IPS-20b (cell line): ENCODE measurements around the gene TXNRD2.

Source experiments
- H3K27ac ChIP-seq: one replicate; pipeline ENCODE4 v1.5.1; 2013; ENCODE audit warnings: low read length
- H3K27me3 ChIP-seq: 2 replicates; pipeline ENCODE4 v1.6.1; 2013; ENCODE audit warnings: mild to moderate bottlenecking, low read length, inconsistent platforms; ENCODE audit not compliant: insufficient read depth
- H3K36me3 ChIP-seq: 2 replicates; pipeline ENCODE4 v1.6.1; 2013; ENCODE audit warnings: low read depth, mild to moderate bottlenecking, inconsistent platforms, low read length, moderate library complexity; ENCODE audit not compliant: insufficient read depth
- H3K4me1 ChIP-seq: 2 replicates; pipeline ENCODE4 v1.6.1; 2013; ENCODE audit warnings: mild to moderate bottlenecking, control low read depth, inconsistent platforms, low read length, moderate library complexity; ENCODE audit not compliant: insufficient read depth
- H3K4me3 ChIP-seq: 2 replicates; pipeline ENCODE4 v1.5.1; 2013; ENCODE audit warnings: mild to moderate bottlenecking, low read length, inconsistent platforms
- H3K9ac ChIP-seq: 2 replicates; pipeline ENCODE4 v1.6.1; 2013; ENCODE audit warnings: low read depth, mild to moderate bottlenecking, inconsistent platforms, low read length, moderate library complexity
- H3K9me3 ChIP-seq: 2 replicates; pipeline ENCODE4 v1.6.1; 2013; ENCODE audit warnings: mild to moderate bottlenecking, low read depth, low read length, inconsistent platforms; ENCODE audit not compliant: insufficient read depth

Gene TXNRD2

DNA sequence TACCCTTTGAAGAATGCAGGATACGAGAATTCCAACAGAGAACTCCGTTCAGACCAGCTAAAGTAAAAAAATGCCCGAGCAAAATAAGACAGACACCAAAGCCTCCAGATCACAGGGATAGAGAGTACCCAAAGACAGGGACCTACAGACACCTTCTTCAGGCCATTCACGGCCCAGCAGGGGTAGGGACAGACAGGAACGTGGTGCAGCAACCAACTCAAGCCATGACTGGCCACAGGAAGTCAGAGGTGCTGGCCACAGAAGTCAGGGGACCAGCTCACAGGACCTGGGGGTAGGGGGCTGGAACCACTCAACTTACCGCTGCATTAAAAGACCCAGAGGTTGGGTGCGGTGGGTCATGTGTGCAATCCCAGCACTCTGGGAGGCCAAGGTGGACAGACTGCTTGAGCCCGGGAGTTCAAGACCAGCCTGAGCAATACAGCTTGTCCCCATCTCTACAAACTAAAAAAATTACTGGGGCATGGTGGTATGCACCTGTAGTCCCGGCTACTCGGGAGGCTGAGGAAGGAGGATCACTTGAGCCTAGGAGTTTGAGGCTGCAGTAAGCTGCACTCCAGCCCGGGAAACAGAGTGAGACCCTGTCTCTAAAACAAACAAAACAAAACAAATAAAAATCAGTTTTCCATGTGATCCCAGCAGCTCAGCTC, 39.9 kb downstream of the TXNRD2 start:
- Histone ChIP-seq H3K9ac (no peak overlapping the region), H3K27me3 (no peaks in the 10 kb centered on the region), H3K9me3 (no peaks in the 10 kb centered on the region), H3K4me1 (peaks cover 12% of the 10 kb centered on the region; the same call in 1 of the 2 replicates), H3K27ac (no peak overlapping the region), H3K4me3 (no peak overlapping the region), H3K36me3 (no peaks in the 10 kb centered on the region)

DNA sequence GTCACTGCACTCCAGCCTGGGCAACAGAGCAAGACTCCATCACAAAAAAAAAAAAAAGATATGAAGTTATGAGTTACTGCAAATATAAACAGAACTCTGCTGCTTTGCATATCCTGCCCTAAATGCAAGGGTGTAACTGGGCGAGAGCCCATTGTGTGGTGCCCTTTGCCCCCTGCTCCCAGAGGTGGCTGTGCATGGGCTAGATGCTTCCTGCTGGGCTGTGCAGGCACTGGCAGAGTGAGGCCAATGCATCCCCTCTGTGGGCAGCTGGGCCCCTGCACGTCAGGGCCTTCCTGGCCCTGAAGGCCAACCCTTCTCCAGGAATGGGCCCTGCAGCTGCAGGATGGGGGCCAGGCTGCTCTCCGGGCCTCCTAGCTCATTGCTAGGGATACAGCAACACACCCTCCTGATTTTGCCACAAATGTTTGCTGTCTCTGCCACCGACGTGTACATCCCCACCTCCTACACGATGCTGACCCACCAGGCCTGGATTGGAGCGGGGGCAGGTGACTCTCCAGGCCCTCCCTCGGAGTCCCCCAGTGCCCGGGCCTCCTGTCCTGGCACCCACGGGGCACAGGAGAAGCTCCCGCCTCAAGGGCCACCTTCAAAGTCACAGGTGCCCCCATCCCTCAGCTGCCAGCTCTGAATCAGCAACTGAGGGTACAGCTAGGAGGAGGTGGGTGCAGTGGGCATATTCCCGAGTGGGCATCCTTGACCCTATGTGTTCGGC, 40.7 kb downstream of the TXNRD2 start:
- Histone ChIP-seq H3K4me1 (peaks cover 12% of the 10 kb centered on the region; the same call in 1 of the 2 replicates), H3K27ac (no peak overlapping the region)

DNA sequence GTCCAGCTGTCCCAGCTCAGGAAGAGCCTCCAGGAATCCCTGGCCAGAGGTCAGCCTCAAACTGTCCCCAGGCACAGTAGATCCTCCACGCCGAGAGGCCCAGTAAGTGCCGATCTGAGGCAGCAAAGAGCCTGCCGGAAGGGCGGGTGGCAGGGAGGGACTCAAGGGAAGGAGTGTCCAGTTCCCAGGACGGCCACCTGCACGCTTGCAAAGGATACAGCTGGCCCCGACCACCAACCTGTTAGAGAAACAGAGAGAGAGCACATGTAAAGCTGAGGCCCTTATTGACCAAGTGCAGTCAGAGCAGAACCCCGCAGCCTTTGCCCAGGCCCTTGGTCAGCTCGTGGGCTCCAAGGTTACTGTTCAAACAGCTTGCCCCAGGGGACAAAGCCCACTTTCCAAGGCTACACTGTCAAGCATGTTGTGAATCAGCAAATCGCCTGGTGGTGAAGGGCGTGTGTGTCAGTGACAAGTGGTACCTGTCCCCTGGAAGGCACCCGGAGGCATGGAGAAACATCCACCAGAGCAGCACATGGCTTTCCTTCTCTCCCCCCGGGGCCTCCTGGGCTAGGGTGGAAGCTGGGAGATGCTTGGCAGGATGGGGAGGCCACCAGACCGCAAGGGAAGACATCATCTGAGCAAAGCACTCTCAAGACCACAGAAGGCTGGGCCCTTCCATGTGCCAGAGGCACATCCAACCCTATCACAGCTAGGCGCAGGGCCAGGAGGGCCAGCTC, 42.6 kb downstream of the TXNRD2 start:
- no peak overlapping the region for H3K4me3 ChIP-seq
- peaks cover 12% of the 10 kb centered on the region; the same call in 1 of the 2 replicates for H3K4me1 ChIP-seq
- H3K27me3 ChIP-seq: no peaks in the 10 kb centered on the region
- no peak overlapping the region for H3K9ac ChIP-seq
- no peak overlapping the region for H3K27ac ChIP-seq
- no peaks in the 10 kb centered on the region for H3K9me3 ChIP-seq
- no peaks in the 10 kb centered on the region for H3K36me3 ChIP-seq

More for the DNA sequence above, 40.7 kb downstream of the TXNRD2 start:
- H3K27me3 ChIP-seq: no peaks in the 10 kb centered on the region
- H3K9ac ChIP-seq: no peak overlapping the region
- no peaks in the 10 kb centered on the region for H3K9me3 ChIP-seq
- H3K4me3 ChIP-seq: no peak overlapping the region
- H3K36me3 ChIP-seq: no peaks in the 10 kb centered on the region

DNA sequence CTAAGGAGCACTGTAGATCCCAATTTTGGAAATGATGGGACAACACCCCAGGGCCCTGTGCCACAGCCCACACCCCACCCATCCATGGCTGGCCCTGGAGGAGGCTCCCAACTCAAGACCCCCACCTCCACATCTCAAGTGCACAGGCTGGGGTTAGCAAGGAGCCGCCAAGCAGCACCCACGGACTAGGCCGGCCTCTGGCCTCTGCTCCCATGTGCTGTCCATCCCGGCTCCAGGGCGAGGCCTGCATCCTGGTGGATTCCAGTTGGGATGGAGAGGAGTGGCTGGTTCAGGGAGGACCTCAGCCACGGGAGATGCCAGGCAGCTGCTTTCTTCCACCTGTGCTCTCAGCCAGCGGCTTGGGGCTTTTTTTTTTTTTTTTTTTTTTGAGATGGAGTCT, 43.5 kb downstream of the TXNRD2 start:
- H3K9me3 ChIP-seq: no peaks in the 10 kb centered on the region
- no peak overlapping the region for H3K4me3 ChIP-seq
- peaks cover 8% of the 10 kb centered on the region; the same call in 1 of the 2 replicates for H3K4me1 ChIP-seq
- no peak overlapping the region for H3K27ac ChIP-seq
- H3K36me3 ChIP-seq: no peaks in the 10 kb centered on the region
- H3K27me3 ChIP-seq: no peaks in the 10 kb centered on the region
- H3K9ac ChIP-seq: no peak overlapping the region; the same call in 1 of the 2 replicates

DNA sequence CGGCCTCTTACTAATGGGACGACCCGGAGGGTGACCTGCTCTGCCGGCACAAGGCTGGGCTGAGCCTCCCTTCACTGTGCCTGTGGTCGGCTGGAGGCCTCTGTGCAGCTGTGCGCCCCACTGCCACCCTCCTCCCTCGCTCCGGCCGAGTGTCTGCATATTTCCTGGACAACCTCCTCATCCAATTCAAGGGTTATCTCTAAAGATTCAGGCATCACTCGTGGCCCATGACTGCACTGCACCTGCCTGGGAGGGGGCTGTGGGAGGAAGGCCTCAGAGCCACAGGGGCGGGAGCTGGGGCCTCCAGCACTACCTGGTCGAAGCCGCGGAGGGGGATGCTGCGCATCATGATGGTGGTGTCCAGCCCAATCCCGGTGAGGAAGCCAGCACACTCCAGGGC, 43.9 kb downstream of the TXNRD2 start:
- Histone ChIP-seq H3K36me3 (no peaks in the 10 kb centered on the region), H3K27ac (no peak overlapping the region), H3K27me3 (no peaks in the 10 kb centered on the region), H3K9ac (no peak overlapping the region), H3K9me3 (no peaks in the 10 kb centered on the region), H3K4me1 (peaks cover 6% of the 10 kb centered on the region; the same call in 1 of the 2 replicates), H3K4me3 (no peak overlapping the region)

DNA sequence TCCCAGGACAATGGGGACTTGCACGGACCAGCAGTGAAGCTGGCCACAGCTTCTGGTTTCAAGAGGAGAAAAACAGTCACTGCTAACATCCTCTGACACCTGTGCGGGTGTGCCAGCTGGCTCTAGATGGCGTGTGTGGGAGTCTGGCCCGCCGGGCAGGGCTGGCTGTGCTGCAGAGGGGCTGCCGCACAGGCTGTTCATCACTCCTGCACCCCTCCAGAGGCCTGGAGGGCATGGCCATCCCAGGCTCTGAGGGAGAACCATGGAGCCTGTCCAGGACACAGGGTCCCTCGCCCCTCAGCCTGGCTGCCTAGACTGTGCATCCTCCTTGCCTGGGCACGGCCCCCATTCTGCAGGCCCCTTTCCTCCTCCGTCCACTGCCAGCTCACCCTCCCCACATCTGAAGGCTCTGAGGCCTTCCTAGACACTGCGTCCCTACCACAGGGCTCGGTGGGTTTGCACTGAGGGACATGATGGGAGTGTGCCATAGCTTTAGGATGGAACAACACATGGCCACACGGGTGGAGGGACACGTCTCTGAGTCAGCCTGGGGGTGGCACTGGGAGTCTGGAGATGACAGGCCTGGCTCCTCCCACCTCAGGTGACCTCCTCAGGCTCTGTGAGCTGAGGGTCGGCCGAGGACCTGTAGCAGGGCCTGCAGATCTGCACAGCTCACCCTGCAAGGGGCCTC, 44.8 kb downstream of the TXNRD2 start:
- Histone ChIP-seq H3K4me3 (no peak overlapping the region), H3K27ac (no peak overlapping the region), H3K9ac (no peak overlapping the region; the same call in 1 of the 2 replicates), H3K4me1 (peaks cover 7% of the 10 kb centered on the region; the same call in 1 of the 2 replicates), H3K36me3 (no peaks in the 10 kb centered on the region), H3K27me3 (no peaks in the 10 kb centered on the region), H3K9me3 (no peaks in the 10 kb centered on the region)

DNA sequence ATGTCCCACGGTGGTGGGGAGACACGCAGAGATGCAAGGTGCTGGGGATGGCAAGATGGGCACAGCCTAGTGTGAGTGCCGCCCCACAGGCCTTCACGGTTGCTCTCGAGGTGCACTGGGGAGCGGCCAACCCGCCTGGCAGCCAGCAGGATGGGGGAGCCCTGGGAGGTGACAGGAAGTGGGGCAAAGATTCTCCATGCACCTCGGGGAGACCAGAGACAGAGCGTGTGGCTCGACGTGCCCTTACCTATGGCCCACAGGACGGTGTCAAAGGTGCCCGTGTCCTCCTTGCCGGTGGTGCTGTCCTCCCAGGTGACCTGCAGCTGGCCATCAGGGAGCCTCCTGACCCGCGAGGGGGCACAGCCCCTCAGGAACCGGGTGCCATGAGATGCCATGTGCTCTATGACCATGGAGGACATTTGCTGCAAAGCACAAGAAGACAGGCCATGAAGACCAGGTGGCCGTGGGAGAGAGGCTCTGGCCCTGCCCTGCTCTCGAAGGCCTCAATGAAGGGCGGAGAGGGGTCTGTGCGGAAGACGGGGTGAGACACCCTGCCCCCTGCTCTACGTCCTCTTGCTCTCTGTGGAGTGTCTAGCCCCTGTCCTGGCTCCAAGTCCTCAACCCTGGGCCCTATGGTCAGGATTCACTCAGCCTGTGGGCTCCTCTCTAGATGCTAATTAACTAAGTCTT, 46.3 kb downstream of the TXNRD2 start:
- Histone ChIP-seq H3K4me3 (no peak overlapping the region), H3K27ac (no peak overlapping the region), H3K36me3 (no peaks in the 10 kb centered on the region), H3K9me3 (no peaks in the 10 kb centered on the region), H3K4me1 (peaks cover 15% of the 10 kb centered on the region; the same call in 1 of the 2 replicates), H3K9ac (no peak overlapping the region), H3K27me3 (no peaks in the 10 kb centered on the region)

DNA sequence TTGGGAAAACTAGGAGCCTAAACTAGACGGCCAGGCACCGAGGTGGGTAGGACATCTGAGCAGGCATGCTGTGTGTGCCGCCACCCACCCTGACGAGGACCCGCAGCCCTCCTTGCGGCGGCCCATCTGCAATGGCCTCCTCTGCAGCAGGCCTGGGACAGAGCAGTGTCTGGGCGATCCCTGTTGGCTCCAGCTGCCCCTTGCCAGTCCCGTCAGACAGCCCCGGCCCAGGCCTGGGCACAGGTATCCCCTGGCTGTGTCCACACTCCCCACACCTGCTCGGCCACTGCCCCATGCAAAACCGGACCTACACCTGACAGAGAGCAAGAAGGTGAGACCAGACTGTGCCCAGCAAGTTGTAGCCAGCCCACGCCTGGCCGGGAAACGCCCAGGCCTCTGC, 48.3 kb downstream of the TXNRD2 start:
- H3K27ac ChIP-seq: no peak overlapping the region
- no peaks in the 10 kb centered on the region for H3K36me3 ChIP-seq
- H3K9me3 ChIP-seq: no peaks in the 10 kb centered on the region
- H3K9ac ChIP-seq: no peak overlapping the region
- no peaks in the 10 kb centered on the region for H3K27me3 ChIP-seq
- peaks cover 15% of the 10 kb centered on the region; the same call in 1 of the 2 replicates for H3K4me1 ChIP-seq
- no peak overlapping the region for H3K4me3 ChIP-seq

DNA sequence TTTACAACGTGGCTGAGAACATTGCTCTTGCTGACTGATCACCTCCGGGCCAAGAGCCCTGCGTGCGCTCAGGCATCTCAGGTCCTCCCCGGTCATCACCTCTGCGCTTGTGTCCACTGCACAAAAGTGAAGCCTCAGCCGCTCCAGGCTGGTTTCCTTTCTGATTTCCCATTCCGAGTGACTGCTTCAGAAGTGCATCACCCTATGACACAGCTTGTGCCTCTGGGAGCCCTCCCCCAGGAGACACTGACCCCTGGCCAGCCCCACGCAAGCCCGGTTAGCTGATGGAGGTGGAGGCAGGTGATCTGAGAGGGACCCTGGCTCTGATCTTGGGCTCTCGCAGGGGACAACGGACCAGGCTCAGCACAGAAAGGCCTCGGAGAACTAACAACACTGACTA, 48.7 kb downstream of the TXNRD2 start:
- H3K9me3 ChIP-seq: no peaks in the 10 kb centered on the region
- peaks cover 15% of the 10 kb centered on the region; the same call in 1 of the 2 replicates for H3K4me1 ChIP-seq
- no peak overlapping the region for H3K27ac ChIP-seq
- H3K36me3 ChIP-seq: no peaks in the 10 kb centered on the region
- H3K4me3 ChIP-seq: no peak overlapping the region
- H3K9ac ChIP-seq: no peak overlapping the region
- no peaks in the 10 kb centered on the region for H3K27me3 ChIP-seq

DNA sequence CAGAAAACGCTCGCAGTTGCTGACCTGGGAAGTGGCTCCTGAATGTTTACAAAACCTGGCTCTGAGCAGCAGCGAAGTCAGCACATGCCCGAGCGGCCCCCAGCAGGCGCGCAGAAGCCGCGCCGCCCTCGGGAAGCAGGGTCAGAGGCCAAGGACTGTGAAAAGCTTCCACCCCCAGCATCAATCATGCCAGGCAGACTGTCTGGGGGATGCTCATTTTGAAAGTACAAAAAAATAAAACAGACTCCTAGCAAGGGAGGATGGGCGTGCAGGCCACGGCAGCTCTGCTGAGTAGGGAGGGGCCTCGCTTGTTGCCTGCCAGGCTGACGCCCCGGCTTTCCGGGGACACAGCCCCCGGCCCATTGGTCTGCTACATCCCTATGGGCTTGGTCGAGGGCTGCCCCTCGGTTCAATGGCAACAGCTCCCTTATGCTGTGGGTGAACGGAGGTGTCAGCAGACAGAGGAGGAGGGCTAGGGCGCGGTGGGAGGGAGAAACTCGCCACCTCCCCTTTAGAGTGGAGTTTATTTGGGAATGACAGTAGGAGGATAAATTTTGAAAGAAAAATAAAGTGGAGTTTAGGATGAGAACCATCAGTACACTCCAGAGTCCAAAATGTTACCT, 49.2 kb downstream of the TXNRD2 start:
- H3K9ac ChIP-seq: peak overlapping the region; percentile 39; the same call in 1 of the 2 replicates
- H3K4me3 ChIP-seq: peak overlapping the region; percentile 13; the same call in 1 of the 2 replicates
- no peaks in the 10 kb centered on the region for H3K36me3 ChIP-seq
- peaks cover 15% of the 10 kb centered on the region; the same call in 1 of the 2 replicates for H3K4me1 ChIP-seq
- no peak overlapping the region for H3K27ac ChIP-seq
- H3K9me3 ChIP-seq: no peaks in the 10 kb centered on the region
- no peaks in the 10 kb centered on the region for H3K27me3 ChIP-seq
